ENCODE data around the gene MAS1L.

- TF ChIP-seq, protein P1, sequence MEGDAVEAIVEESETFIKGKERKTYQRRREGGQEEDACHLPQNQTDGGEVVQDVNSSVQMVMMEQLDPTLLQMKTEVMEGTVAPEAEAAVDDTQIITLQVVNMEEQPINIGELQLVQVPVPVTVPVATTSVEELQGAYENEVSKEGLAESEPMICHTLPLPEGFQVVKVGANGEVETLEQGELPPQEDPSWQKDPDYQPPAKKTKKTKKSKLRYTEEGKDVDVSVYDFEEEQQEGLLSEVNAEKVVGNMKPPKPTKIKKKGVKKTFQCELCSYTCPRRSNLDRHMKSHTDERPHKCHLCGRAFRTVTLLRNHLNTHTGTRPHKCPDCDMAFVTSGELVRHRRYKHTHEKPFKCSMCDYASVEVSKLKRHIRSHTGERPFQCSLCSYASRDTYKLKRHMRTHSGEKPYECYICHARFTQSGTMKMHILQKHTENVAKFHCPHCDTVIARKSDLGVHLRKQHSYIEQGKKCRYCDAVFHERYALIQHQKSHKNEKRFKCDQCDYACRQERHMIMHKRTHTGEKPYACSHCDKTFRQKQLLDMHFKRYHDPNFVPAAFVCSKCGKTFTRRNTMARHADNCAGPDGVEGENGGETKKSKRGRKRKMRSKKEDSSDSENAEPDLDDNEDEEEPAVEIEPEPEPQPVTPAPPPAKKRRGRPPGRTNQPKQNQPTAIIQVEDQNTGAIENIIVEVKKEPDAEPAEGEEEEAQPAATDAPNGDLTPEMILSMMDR (IDR thresholded peaks at IDR 0.05; ENCODE audit: low read depth, low read length, poor library complexity, severe bottlenecking) = no peak
- no peak for TF ChIP-seq EZH2phosphoT487 (IDR thresholded peaks at IDR 0.05; ENCODE audit: borderline replicate concordance, low read length)
Observed at GRCh38 chr6:29488874-29489273, 1.1 kb upstream of the MAS1L start.
